Testis (tissue), 2 donors: Measurements from ENCODE around the gene NFATC2.

Source experiments
- POLR2A ChIP-seq: fragments of 450-650 bp; IDR thresholded peaks from one replicate; pipeline ENCODE4 v1.6.1; 2017; ENCODE audit warnings: antibody characterized with exemption, mild to moderate bottlenecking, moderate library complexity
- TF ChIP-seq, protein P1 (sequence below), 3 experiments: fragments of 450-650 bp in 2 of 3; fragments of 200-600 bp in 1 of 3; sonication (generic) in 1 of 3; IDR thresholded peaks; one replicate each; pipeline ENCODE4 v1.5.1; 2016 to 2019; ENCODE audit warnings: antibody characterized with exemption in 3 of 3, mild to moderate bottlenecking in 2 of 3, moderate library complexity in 1 of 3

DNA sequence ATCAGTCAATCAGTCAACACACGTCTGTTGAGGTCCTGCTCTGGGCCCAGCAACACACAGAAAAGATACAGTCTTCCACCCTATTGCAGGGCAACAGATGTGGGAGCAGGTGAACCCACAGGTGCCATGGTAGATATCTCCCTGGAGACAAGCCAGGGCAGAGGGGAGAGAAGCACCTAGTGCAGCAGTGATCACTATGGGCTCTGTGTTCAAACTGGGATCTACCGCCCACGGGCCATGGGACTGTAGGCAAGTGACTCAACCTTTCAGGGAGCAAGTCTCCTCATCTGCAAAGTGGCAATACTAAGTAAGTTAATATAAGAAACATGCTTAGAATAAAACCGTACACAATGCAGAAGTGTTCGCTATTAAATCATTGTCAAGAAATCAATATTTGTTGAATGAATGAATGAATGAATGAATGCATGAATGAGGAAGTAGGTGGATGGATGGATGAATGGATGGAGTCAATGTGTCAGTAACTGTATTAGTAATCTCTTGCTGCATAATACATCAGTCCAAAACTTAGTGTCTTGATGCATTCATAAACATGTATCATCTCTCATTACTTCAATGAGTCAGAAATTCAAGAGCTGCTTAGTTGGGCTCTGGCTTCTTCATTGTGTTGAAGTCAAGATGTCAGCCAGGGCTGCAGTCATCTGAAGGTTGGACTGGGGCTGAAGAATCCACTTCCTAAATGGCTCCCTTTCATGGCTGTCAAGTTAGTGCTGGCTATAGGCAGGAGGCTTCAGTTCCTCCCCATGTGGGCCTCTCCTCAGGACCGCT is 31.9 kb upstream of the NFATC2 start:
- TF ChIP-seq, protein P1, sequence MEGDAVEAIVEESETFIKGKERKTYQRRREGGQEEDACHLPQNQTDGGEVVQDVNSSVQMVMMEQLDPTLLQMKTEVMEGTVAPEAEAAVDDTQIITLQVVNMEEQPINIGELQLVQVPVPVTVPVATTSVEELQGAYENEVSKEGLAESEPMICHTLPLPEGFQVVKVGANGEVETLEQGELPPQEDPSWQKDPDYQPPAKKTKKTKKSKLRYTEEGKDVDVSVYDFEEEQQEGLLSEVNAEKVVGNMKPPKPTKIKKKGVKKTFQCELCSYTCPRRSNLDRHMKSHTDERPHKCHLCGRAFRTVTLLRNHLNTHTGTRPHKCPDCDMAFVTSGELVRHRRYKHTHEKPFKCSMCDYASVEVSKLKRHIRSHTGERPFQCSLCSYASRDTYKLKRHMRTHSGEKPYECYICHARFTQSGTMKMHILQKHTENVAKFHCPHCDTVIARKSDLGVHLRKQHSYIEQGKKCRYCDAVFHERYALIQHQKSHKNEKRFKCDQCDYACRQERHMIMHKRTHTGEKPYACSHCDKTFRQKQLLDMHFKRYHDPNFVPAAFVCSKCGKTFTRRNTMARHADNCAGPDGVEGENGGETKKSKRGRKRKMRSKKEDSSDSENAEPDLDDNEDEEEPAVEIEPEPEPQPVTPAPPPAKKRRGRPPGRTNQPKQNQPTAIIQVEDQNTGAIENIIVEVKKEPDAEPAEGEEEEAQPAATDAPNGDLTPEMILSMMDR (IDR thresholded peaks at IDR 0.05) = no peak
- no peak for TF ChIP-seq POLR2A
